Measurements from ENCODE around the gene TRPC4AP.

- TF ChIP-seq EP300 (IDR thresholded peaks at IDR 0.05), result no peak
- TF ChIP-seq, protein P1, sequence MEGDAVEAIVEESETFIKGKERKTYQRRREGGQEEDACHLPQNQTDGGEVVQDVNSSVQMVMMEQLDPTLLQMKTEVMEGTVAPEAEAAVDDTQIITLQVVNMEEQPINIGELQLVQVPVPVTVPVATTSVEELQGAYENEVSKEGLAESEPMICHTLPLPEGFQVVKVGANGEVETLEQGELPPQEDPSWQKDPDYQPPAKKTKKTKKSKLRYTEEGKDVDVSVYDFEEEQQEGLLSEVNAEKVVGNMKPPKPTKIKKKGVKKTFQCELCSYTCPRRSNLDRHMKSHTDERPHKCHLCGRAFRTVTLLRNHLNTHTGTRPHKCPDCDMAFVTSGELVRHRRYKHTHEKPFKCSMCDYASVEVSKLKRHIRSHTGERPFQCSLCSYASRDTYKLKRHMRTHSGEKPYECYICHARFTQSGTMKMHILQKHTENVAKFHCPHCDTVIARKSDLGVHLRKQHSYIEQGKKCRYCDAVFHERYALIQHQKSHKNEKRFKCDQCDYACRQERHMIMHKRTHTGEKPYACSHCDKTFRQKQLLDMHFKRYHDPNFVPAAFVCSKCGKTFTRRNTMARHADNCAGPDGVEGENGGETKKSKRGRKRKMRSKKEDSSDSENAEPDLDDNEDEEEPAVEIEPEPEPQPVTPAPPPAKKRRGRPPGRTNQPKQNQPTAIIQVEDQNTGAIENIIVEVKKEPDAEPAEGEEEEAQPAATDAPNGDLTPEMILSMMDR (IDR thresholded peaks at IDR 0.05), result no peak
Measured at GRCh38 chr20:35011589-35012226, 80.9 kb downstream of the TRPC4AP start.

Measured in upper lobe of left lung (tissue), 4 donors.